WTC11 (cell line): Measurements from ENCODE around the gene RPS6KA2. TPM values are rescaled to one million over a fixed set of nuclear protein-coding genes. Genes with fewer than 3 reads are reported as not detected.

Experiments
- ATAC-seq: fragments of 200-7000 bp; cut with Tn5 transposase; 2 replicates; pipeline ENCODE4 v1.10.0; 2021; ENCODE audit warnings: mild to moderate bottlenecking, moderate library complexity
- CTCF ChIA-PET: fragments of 300-600 bp; sonication (Branson Sonifier 250); formaldehyde crosslinking; loops from one replicate; lab custom pipeline; 2021; ENCODE audit warnings: antibody characterized with exemption; lab: Charles Lee
- POLR2A ChIA-PET: fragments of 350-600 bp; sonication (Branson Sonifier 250); formaldehyde crosslinking; loops from one replicate; lab custom pipeline; 2021; ENCODE audit warnings: antibody characterized with exemption; lab: Charles Lee
- DNase-seq: peaks from one replicate; pipeline ENCODE4 v3.0.0; 2021; ENCODE audit warnings: low spot score
- H3K27ac Mint-ChIP-seq: 2 replicates; pipeline ENCODE4 v1.8.0; 2021; ENCODE audit warnings: mixed read lengths
- H3K27me3 Mint-ChIP-seq: 2 replicates; pipeline ENCODE4 v1.8.0; 2021; ENCODE audit warnings: low read depth, mild to moderate bottlenecking, moderate library complexity, mixed read lengths
- H3K36me3 Mint-ChIP-seq: 2 replicates; pipeline ENCODE4 v1.8.0; 2021; ENCODE audit warnings: mixed read lengths
- H3K4me1 Mint-ChIP-seq: 2 replicates; pipeline ENCODE4 v1.8.0; 2022; ENCODE audit warnings: mixed read lengths
- H3K4me3 Mint-ChIP-seq: 2 replicates; pipeline ENCODE4 v1.8.0; 2021; ENCODE audit warnings: mild to moderate bottlenecking, moderate library complexity, mixed read lengths
- H3K9me3 Mint-ChIP-seq: 2 replicates; pipeline ENCODE4 v1.8.0; 2021; ENCODE audit warnings: mixed read lengths
- CREM ChIP-seq: sonication (generic); formaldehyde crosslinking; IDR thresholded peaks from 2 replicates; pipeline ENCODE4 v1.8.1; 2022; ENCODE audit warnings: mild to moderate bottlenecking, missing genetic modification reagents, moderate library complexity
- EMX1 ChIP-seq: fragments of 250-450 bp; sonication (Bioruptor Pico); IDR thresholded peaks from 2 replicates; pipeline ENCODE4 v1.8.0; 2021; ENCODE audit warnings: mild to moderate bottlenecking
- ETV6 ChIP-seq: sonication (generic); formaldehyde crosslinking; IDR thresholded peaks from 2 replicates; pipeline ENCODE4 v1.8.1; 2022; ENCODE audit warnings: mild to moderate bottlenecking, missing genetic modification reagents
- FOXJ3 ChIP-seq: sonication (generic); formaldehyde crosslinking; IDR thresholded peaks from 2 replicates; pipeline ENCODE4 v1.9.0; 2021; ENCODE audit warnings: missing genetic modification reagents, mild to moderate bottlenecking, borderline replicate concordance
- GRHL2 ChIP-seq: fragments of 250-450 bp; sonication (Bioruptor Pico); IDR thresholded peaks from 2 replicates; pipeline ENCODE4 v1.8.0; 2022; ENCODE audit warnings: mild to moderate bottlenecking, moderate library complexity; ENCODE audit not compliant: insufficient replicate concordance, severe bottlenecking
- IRF2 ChIP-seq: sonication (generic); formaldehyde crosslinking; IDR thresholded peaks from 2 replicates; pipeline ENCODE4 v1.8.0; 2022; ENCODE audit warnings: low read depth, missing genetic modification reagents, borderline replicate concordance
- JAZF1 ChIP-seq: fragments of 250-450 bp; sonication (Bioruptor Pico); IDR thresholded peaks from 2 replicates; pipeline ENCODE4 v1.9.0; 2021; ENCODE audit warnings: moderate library complexity, mild to moderate bottlenecking, inconsistent platforms
- NFE2L1 ChIP-seq: sonication (generic); formaldehyde crosslinking; IDR thresholded peaks from 2 replicates; pipeline ENCODE4 v1.8.1; 2023; ENCODE audit warnings: missing genetic modification reagents
- SOX15 ChIP-seq: fragments of 250-450 bp; sonication (Bioruptor Pico); IDR thresholded peaks from 2 replicates; pipeline ENCODE4 v1.9.0; 2021; ENCODE audit warnings: mild to moderate bottlenecking
- SP1 ChIP-seq: sonication (generic); formaldehyde crosslinking; conservative IDR thresholded peaks from 2 replicates; pipeline ENCODE4 v1.8.1; 2022; ENCODE audit warnings: missing genetic modification reagents
- ZNF121 ChIP-seq: sonication (generic); formaldehyde crosslinking; IDR thresholded peaks from 2 replicates; pipeline ENCODE4 v1.8.0; 2023; ENCODE audit warnings: missing genetic modification reagents
- ZNF219 ChIP-seq: sonication (generic); formaldehyde crosslinking; IDR thresholded peaks from 2 replicates; pipeline ENCODE4 v1.8.0; 2023; ENCODE audit warnings: missing genetic modification reagents, mild to moderate bottlenecking, borderline replicate concordance
- ZNF396 ChIP-seq: fragments of 250-450 bp; sonication (Bioruptor Pico); IDR thresholded peaks from 2 replicates; pipeline ENCODE4 v1.8.0; 2021; ENCODE audit warnings: mild to moderate bottlenecking, moderate library complexity, borderline replicate concordance
- ZNF416 ChIP-seq: fragments of 250-450 bp; sonication (Bioruptor Pico); IDR thresholded peaks from 2 replicates; pipeline ENCODE4 v1.9.0; 2021; ENCODE audit warnings: mild to moderate bottlenecking, inconsistent platforms
- total RNA-seq: library from RNA; stranded (reverse); gene quantifications from 3 replicates; pipeline ENCODE4 v1.2.3, GENCODE V29; 2021
- TF ChIP-seq, protein P1 (sequence below): sonication (generic); formaldehyde crosslinking; conservative IDR thresholded peaks from 2 replicates; pipeline ENCODE4 v1.8.1; 2022; ENCODE audit warnings: mild to moderate bottlenecking, missing genetic modification reagents
- TF ChIP-seq, protein P2 (sequence below): sonication (generic); formaldehyde crosslinking; IDR thresholded peaks from 2 replicates; pipeline ENCODE4 v1.8.1; 2023; ENCODE audit warnings: mild to moderate bottlenecking, missing genetic modification reagents, moderate library complexity
- TF ChIP-seq, protein P3 (sequence below): sonication (generic); formaldehyde crosslinking; IDR thresholded peaks from 2 replicates; pipeline ENCODE4 v1.8.1; 2023; ENCODE audit warnings: mild to moderate bottlenecking, moderate library complexity, missing genetic modification reagents
- TF ChIP-seq, protein P4 (sequence below): sonication (generic); formaldehyde crosslinking; IDR thresholded peaks from 2 replicates; pipeline ENCODE4 v1.8.0; 2023; ENCODE audit warnings: missing genetic modification reagents
- TF ChIP-seq, protein P5 (sequence below): sonication (generic); formaldehyde crosslinking; IDR thresholded peaks from 2 replicates; pipeline ENCODE4 v1.8.0; 2022; ENCODE audit warnings: mild to moderate bottlenecking, missing genetic modification reagents
- TF ChIP-seq, protein P6 (sequence below): fragments of 250-450 bp; sonication (Bioruptor Pico); IDR thresholded peaks from 2 replicates; pipeline ENCODE4 v1.9.0; 2021; ENCODE audit warnings: mild to moderate bottlenecking

The RPS6KA2 gene
- total RNA-seq, 1 experiment from 2014 or later: 24.2 TPM

DNA sequence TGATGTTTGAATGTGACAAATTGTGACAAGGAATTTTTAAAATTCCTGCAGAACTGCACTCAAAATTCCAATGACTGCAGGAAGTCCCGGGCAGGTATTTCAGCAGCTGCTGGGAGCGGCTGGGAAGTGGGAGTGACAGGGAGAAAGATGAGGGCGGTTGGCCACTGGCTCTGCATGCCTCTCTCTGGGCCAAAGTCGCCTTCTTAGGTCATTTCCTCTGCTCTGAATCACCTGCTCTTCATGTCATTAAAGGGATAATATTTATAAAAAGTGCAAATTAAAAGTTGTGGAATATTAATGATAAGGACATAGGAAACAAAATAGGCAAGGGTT, 84.5 kb downstream of the RPS6KA2 start (continued):
- no peak for TF ChIP-seq SOX15 (CRISPR knock-in tag)

DNA sequence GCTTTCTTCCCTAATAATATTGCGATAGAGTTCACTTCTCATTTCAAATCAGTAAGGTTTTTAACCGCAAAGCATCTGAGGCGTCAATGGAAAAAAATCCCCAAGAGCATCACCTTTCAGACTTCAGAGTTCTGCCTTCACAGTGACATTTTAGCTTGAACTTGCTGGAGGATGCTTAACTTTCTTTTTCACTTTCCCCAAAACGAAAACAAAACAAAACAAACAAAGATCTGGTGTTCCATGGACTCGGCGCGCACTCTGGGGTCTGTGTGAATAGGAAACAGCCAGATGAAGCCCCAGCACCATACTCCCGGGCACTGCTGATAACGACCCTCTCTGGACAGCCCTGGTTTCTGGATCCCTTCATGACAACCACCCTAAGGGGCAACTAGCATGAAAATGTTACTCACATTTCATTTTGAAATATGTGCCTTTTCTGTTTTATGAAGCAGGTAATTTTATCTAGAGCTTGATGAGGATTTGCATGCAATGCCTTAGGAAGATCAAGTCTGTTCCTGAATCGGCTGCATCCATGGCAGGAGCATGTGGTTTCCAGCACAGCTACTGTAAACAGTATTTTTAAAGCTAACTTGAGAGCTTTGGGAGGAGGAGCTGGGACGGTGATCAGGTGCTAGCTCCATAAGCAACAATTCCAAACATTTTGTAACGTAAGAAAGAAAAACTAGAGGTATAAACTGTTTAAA, 85.0 kb downstream of the RPS6KA2 start:
- no peak overlapping the region for H3K4me3 Mint-ChIP-seq
- peaks cover 2% of the 10 kb centered on the region; the same call in 1 of the 2 replicates for H3K36me3 Mint-ChIP-seq
- POLR2A ChIA-PET: interaction anchor here (1.6 kb wide), 1 partner anchor 85 kb away, joined by 5 read pairs; the partner anchor contains the start of gene RPS6KA2
- H3K9me3 Mint-ChIP-seq: no peaks in the 10 kb centered on the region
- DNase-seq: no peak
- H3K27me3 Mint-ChIP-seq: no peaks in the 10 kb centered on the region
- peak; percentile 13; the same call in 1 of the 2 replicates for ATAC-seq
- peak overlapping the region; percentile 82 for H3K27ac Mint-ChIP-seq
- TF ChIP-seq SP1 (CRISPR knock-in tag) (no peak), ZNF416 (CRISPR knock-in tag) (no peak), ZNF121 (CRISPR knock-in tag) (peak; percentile 59; the same call in 1 of the 2 replicates)
- CTCF ChIA-PET: interaction anchor here (2.0 kb wide), 1 partner anchor 31 kb away, joined by 7 read pairs; no protein-coding TSS in a partner anchor
- peaks cover 50% of the 10 kb centered on the region for H3K4me1 Mint-ChIP-seq

DNA sequence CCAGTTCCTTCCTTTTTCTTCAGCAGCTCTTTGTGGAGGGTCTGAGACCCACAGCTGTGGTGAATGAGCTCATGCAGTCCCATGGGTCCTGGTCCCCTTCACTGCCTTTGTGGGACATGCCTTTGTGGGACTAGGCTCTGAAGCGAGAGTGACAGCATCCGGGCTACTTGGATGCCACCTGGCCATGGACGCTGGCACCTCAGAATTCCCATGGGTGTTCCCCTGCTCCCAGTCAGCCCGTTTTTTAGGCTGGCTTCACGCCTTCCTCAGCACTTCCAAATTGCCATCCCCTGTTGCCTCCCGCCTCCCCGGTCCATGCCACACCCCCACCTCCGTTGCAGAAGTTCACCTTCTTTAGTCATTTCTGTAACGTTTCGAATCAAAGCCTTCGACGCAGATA, 85.7 kb downstream of the RPS6KA2 start:
- Mint-ChIP-seq H3K9me3 (no peaks in the 10 kb centered on the region), H3K27ac (peak overlapping the region; percentile 82; the same call in 1 of the 2 replicates), H3K27me3 (no peaks in the 10 kb centered on the region), H3K36me3 (peaks cover 2% of the 10 kb centered on the region; the same call in 1 of the 2 replicates), H3K4me1 (peaks cover 50% of the 10 kb centered on the region), H3K4me3 (no peak overlapping the region)
- DNase-seq (no peak), ATAC-seq (no peak)
- POLR2A ChIA-PET: interaction anchor here (1.6 kb wide), 1 partner anchor 85 kb away, joined by 5 read pairs; the partner anchor contains the start of gene RPS6KA2
- TF ChIP-seq FOXJ3 (CRISPR knock-in tag) (no peak), ETV6 (CRISPR knock-in tag) (no peak), GRHL2 (no peak), EMX1 (CRISPR knock-in tag) (no peak), ZNF219 (CRISPR knock-in tag) (no peak), IRF2 (CRISPR knock-in tag) (no peak), JAZF1 (no peak)
- TF ChIP-seq, protein P1, sequence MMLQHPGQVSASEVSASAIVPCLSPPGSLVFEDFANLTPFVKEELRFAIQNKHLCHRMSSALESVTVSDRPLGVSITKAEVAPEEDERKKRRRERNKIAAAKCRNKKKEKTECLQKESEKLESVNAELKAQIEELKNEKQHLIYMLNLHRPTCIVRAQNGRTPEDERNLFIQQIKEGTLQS (CRISPR knock-in tag): no peak
- CTCF ChIA-PET: interaction anchor here (2.0 kb wide), 1 partner anchor 31 kb away, joined by 7 read pairs; no protein-coding TSS in a partner anchor

DNA sequence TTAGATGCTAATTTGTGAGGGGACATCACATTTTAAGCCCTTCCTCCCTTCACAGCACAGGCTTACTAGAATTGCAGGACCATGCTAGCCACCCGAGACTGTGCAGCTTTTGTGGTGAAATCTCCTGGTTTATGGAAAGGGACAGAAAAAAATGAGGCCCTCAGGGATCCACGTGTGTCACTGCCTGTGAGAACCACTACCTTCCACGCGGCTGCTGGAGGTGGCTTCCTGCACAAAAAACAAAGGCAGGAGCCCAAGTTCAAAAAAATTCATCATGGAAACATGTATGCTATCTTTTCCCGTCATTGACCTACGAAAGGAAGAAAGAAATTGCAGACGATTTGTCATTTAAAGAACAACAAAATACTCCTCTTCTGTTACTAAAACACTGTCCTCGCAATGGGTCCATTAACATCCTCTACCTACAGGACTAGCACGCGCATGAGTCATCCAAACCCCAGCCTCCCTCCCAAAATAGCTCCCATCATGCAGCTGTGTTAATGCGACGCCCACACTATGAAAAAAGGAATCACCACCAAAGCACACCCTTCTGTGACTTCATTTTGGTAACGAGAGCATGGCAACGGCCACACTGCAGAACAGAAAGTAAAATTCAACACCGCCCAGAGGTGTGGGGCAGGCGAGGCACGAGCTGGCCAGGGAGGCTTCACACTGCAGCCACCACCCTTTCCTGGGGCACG, 86.3 kb downstream of the RPS6KA2 start:
- H3K9me3 Mint-ChIP-seq: no peaks in the 10 kb centered on the region
- H3K27ac Mint-ChIP-seq: peak overlapping the region; percentile 51
- POLR2A ChIA-PET: interaction anchor here (1.6 kb wide), 1 partner anchor 86 kb away, joined by 5 read pairs; the partner anchor contains the start of gene RPS6KA2
- no peaks in the 10 kb centered on the region for H3K27me3 Mint-ChIP-seq
- peaks cover 50% of the 10 kb centered on the region for H3K4me1 Mint-ChIP-seq
- ATAC-seq (no peak), DNase-seq (no peak)
- 0 out of 2 replicates have a peak overlapping the region, but pooled peaks have one; percentile 5 for H3K4me3 Mint-ChIP-seq
- CTCF ChIA-PET: interaction anchor here (2.0 kb wide), 1 partner anchor 32 kb away, joined by 7 read pairs; no protein-coding TSS in a partner anchor
- H3K36me3 Mint-ChIP-seq: peaks cover 2% of the 10 kb centered on the region; the same call in 1 of the 2 replicates
- TF ChIP-seq, protein P2, sequence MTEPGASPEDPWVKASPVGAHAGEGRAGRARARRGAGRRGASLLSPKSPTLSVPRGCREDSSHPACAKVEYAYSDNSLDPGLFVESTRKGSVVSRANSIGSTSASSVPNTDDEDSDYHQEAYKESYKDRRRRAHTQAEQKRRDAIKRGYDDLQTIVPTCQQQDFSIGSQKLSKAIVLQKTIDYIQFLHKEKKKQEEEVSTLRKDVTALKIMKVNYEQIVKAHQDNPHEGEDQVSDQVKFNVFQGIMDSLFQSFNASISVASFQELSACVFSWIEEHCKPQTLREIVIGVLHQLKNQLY: no peak
- TF ChIP-seq, protein P3, sequence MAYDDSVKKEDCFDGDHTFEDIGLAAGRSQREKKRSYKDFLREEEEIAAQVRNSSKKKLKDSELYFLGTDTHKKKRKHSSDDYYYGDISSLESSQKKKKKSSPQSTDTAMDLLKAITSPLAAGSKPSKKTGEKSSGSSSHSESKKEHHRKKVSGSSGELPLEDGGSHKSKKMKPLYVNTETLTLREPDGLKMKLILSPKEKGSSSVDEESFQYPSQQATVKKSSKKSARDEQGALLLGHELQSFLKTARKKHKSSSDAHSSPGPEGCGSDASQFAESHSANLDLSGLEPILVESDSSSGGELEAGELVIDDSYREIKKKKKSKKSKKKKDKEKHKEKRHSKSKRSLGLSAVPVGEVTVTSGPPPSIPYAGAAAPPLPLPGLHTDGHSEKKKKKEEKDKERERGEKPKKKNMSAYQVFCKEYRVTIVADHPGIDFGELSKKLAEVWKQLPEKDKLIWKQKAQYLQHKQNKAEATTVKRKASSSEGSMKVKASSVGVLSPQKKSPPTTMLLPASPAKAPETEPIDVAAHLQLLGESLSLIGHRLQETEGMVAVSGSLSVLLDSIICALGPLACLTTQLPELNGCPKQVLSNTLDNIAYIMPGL (CRISPR knock-in tag): no peak
- TF ChIP-seq, protein P4, sequence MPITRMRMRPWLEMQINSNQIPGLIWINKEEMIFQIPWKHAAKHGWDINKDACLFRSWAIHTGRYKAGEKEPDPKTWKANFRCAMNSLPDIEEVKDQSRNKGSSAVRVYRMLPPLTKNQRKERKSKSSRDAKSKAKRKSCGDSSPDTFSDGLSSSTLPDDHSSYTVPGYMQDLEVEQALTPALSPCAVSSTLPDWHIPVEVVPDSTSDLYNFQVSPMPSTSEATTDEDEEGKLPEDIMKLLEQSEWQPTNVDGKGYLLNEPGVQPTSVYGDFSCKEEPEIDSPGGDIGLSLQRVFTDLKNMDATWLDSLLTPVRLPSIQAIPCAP (CRISPR knock-in tag): no peak
- TF ChIP-seq, protein P1 (CRISPR knock-in tag): no peak
- TF ChIP-seq, protein P5, sequence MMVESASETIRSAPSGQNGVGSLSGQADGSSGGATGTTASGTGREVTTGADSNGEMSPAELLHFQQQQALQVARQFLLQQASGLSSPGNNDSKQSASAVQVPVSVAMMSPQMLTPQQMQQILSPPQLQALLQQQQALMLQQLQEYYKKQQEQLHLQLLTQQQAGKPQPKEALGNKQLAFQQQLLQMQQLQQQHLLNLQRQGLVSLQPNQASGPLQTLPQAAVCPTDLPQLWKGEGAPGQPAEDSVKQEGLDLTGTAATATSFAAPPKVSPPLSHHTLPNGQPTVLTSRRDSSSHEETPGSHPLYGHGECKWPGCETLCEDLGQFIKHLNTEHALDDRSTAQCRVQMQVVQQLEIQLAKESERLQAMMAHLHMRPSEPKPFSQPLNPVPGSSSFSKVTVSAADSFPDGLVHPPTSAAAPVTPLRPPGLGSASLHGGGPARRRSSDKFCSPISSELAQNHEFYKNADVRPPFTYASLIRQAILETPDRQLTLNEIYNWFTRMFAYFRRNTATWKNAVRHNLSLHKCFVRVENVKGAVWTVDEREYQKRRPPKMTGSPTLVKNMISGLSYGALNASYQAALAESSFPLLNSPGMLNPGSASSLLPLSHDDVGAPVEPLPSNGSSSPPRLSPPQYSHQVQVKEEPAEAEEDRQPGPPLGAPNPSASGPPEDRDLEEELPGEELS (CRISPR knock-in tag): no peak
- TF ChIP-seq, protein P6, sequence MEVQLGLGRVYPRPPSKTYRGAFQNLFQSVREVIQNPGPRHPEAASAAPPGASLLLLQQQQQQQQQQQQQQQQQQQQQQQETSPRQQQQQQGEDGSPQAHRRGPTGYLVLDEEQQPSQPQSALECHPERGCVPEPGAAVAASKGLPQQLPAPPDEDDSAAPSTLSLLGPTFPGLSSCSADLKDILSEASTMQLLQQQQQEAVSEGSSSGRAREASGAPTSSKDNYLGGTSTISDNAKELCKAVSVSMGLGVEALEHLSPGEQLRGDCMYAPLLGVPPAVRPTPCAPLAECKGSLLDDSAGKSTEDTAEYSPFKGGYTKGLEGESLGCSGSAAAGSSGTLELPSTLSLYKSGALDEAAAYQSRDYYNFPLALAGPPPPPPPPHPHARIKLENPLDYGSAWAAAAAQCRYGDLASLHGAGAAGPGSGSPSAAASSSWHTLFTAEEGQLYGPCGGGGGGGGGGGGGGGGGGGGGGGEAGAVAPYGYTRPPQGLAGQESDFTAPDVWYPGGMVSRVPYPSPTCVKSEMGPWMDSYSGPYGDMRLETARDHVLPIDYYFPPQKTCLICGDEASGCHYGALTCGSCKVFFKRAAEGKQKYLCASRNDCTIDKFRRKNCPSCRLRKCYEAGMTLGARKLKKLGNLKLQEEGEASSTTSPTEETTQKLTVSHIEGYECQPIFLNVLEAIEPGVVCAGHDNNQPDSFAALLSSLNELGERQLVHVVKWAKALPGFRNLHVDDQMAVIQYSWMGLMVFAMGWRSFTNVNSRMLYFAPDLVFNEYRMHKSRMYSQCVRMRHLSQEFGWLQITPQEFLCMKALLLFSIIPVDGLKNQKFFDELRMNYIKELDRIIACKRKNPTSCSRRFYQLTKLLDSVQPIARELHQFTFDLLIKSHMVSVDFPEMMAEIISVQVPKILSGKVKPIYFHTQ: no peak
- TF ChIP-seq CREM (no peak), NFE2L1 (CRISPR knock-in tag) (no peak), ZNF396 (CRISPR knock-in tag) (no peak)
